Embryonic facial prominence (tissue), 1 donor: Measurements from ENCODE around the gene TIMM13.
"Not testable (repeated sequence)": the region's sequence is repeated elsewhere in the genome, so short reads cannot be mapped to it uniquely, and the experiment has no call there.

Experiments
- DNase-seq: peaks from one replicate; pipeline ENCODE4 v3.0.0-alpha.2; 2016; ENCODE audit errors: extremely low spot score

TIMM13 gene

DNA sequence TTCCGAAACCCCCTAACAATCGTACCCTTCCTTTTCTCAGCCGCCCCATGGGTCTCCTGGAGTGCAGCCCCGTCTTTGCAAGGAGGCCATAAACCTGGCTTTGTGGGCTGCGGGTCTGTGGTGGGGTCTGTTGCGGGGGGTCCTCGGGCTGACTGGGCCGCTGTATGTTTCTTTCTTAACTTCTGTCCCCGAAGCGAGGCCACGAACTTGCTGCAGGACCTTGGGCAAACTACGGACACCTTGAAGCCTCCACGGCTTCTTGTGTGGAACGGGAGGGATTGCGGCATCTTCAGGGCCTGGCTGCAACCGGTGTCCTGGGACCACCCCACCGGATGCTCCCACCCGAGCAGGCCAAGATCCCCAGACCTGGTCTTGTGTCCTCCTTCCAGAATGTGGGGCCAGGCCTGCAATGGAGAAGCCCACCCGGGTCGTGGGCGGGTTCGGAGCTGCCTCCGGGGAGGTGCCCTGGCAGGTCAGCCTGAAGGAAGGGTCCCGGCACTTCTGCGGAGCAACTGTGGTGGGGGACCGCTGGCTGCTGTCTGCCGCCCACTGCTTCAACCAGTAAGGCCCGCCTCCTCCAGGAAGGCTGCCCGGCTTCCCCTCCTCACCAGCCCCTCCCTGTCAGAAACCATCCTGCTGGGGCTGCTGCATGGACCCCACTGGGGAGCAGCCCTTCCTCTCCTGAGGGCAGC, 12.0 kb downstream of the TIMM13 start:
- DNase-seq, result no peak

DNA sequence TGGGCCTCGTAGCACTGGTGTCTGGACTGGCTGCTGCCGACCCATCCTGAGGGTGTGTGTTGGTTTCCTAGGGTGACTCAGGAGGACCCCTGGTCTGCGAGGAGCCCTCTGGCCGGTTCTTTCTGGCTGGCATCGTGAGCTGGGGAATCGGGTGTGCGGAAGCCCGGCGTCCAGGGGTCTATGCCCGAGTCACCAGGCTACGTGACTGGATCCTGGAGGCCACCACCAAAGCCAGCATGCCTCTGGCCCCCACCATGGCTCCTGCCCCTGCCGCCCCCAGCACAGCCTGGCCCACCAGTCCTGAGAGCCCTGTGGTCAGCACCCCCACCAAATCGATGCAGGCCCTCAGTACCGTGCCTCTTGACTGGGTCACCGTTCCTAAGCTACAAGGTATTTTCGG, 13.8 kb downstream of the TIMM13 start:
- no peak for DNase-seq

- DNase-seq, result no peak
These were observed 14.2 kb downstream of the TIMM13 start for GRCh38 chr19:2413159-2413558.

DNA sequence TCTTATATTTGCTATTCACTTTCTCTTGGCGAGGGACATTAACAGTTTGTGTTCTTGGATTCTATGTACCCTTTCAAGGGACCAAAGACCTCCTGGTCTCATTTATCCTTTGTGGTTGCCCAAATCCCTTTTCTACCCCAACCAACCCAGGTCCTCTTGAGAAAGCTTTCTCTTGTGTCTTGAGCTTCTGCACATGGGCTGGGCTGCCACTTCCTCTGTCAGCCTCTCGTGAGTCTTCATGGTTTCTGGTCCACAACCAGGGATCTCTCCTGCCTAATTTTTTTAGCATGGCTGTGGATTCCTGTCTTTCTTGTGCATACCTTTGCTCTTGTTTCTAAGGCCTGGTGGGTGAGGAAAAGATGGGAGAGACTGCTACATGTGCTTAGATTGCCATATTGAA, 14.9 kb downstream of the TIMM13 start:
- DNase-seq, result no peak

- no peak for DNase-seq
These were observed 15.7 kb downstream of the TIMM13 start for GRCh38 chr19:2411709-2412108.

GRCh38 chr19:2410023-2410422, 17.4 kb downstream of the TIMM13 start:
- no peak for DNase-seq

GRCh38 chr19:2409352-2409912, 18.0 kb downstream of the TIMM13 start:
- no peak for DNase-seq

DNA sequence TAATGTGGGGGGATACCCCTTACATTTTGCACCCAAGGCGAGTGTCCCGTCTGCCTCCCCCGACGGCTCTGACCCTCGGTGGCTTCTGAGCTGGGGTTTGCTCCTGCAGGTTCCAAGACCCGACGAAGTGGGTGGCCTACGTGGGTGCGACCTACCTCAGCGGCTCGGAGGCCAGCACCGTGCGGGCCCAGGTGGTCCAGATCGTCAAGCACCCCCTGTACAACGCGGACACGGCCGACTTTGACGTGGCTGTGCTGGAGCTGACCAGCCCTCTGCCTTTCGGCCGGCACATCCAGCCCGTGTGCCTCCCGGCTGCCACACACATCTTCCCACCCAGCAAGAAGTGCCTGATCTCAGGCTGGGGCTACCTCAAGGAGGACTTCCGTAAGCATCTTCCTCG, 19.1 kb downstream of the TIMM13 start:
- DNase-seq, result no peak

DNA sequence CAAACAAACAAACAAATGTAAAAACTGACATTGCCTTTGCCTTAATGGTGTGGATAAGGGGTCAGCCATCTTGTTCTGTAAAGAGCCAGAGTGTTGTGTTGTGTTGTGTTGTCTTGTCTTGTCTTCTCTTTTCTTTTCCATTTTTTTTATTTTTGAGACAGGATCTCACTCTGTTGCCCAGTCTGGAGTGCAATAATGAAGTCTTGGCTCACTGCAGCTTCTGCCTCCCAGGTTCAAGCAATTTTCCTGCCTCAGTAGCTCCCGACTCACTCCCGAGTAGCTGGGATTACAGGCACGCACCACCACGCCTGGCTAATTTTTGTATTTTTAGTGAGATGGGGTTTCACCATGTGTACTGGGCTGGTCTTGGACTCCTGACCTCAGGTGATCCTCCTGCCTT, 27.8 kb downstream of the TIMM13 start:
- no peak for DNase-seq

DNA sequence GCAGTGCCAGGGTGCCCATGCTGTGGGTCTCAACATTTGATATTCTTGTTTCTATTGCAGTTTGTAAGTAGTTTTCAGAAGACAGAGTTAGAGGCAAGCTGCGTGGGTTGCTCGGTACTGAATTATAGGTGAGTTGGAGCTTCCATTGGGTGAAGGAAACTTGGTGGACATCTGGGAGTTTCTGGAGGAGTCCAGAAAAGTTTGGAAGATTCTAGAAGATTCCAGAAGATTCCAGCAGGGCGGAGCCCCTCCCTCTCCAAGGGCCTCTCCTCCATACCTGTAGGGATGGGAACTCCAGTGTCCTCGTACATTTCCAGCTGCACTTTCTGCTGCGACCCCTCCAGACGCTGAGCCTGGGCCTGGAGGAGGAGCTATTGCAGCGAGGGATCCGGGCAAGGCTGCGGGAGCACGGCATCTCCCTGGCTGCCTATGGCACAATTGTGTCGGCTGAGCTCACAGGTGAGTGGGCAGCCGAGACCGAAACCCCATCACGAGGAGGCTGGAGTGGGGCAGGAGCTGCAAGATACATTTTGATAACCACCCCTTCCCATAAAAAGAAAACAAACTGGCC, 28.6 kb downstream of the TIMM13 start:
- no peak for DNase-seq

GRCh38 chr19:2397173-2397572, 30.2 kb downstream of the TIMM13 start:
- not testable (repeated sequence) for DNase-seq

DNA sequence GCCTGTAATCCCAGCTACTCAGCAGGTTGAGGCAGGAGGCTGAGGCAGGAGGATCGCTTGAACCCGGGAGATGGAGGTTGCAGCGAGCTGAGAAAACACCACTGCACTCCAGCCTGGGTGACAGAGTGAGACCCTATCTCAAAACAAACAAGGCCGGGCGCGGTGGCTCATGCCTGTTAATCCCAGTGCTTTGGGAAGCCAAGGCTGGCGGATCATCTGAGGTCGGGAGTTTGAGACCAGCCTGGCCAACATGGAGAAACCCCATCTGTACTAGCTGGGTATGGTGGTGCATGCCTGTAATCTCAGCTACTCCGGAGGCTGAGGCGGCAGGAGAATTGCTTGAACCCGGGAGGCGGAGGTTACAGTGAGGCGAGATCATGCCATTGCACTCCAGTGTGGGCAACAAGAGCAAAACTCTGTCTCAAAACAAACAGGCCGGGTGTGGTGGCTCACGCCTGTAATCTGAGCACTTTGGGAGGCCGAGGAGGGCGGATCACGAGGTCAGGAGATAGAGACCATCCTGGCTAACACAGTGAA, 32.0 kb downstream of the TIMM13 start:
- DNase-seq, result not testable (repeated sequence)

DNA sequence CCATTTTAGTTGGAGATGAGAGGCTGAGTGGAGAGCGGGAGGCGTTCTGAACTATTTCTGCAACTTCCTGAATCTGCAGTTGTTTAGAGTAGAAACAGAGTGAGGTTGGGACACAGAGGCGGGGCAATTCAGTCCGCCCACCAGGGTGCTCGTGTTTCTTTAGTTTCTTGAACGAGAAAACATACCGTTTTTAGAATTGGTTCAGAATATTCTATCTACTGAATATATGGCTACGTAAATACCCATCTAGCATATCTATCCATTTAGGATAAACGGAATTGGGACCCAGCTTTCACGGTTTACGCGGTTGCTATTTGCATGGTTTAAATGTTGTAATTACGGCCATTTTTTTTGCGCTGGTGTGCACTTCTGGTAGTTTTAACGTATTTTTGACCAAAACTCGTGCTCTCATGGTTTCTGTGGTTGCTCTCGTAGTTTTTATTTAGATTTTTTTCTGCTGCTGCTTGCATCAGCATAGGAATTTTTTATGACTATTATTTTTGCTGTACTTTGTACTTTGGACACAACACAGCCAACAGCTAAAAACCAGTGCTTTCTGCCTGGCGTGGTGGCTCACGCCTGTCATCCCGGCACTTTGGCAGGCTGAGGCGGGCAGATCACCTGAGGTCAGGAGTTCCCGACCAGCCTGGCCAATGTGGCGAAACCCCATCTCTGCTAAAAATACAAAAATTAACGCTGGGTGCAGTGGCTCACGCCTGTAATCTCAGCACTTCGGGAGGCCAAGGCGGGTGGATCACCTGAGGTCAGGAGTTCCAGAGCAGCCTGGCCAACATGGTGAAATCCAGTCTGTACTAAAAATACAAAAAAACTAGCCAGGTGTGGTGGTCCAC, 32.7 kb downstream of the TIMM13 start:
- no peak for DNase-seq

DNA sequence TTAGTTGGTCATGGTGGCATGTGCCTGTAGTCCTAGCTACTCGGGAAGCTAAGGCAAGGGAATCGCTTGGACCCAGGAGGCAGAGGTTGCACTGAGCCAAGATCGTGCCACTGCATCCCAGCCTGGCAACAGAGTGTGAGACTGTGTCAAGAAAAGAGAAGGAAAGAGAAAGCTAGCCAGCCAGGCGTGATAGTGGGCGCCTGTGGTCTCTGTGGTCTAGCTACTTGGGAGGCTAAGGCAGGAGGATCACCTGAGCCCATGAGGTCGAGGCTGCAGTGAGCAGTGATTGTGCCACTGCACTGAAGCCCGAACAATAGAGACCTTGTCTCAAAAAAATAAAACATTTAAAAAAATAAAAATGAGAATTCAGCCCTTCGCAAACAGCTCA, 33.3 kb downstream of the TIMM13 start:
- DNase-seq, result no peak

- DNase-seq, result not testable (repeated sequence)
These were observed 34.5 kb downstream of the TIMM13 start for GRCh38 chr19:2392899-2393298.

GRCh38 chr19:2392366-2392765, 35.0 kb downstream of the TIMM13 start:
- DNase-seq, result no peak

DNA sequence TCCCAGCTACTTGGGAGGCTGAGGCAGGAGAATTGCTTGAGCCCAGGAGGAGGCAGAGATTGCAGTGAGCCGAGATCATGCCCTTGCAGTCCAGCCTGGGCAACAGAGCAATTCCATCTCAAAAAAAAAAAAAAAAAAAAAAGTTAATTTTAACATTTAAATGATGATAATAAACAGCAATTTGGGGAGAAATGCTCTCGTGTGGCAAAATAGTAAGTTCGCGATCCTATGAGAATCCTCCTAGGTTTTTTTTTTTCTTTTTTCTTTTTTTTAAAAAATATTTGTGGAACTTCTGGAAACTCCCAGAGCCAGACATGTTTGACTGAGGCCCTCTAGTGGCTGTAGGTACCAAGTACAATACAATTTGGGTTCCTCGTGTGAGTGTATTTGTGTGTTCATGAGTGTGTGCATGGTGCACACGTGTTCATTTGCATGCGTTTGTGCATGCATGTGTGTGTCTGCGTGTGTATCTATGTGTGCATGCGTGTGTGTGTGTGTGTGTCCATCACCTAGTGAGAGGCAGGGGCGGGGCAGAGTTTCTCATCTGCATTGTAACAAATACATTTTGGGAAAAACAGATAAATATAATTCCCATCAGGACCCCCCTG, 36.2 kb downstream of the TIMM13 start:
- peak; percentile 58 for DNase-seq

DNA sequence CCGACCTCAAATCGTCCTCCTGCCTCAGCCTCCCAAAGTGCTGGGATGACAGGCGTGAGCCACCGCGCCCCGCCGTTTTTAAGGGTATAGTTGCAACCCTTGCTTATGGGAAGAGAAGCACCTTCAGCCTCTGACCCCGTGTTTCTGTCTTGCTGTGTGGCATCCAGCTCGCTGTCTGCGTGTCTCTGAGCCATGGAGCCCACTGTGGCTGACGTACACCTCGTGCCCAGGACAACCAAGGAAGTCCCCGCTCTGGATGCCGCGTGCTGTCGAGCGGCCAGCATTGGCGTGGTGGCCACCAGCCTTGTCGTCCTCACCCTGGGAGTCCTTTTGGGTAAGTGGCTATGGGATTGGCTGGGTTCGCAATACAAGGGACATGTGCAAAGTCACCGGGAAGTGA, 37.8 kb downstream of the TIMM13 start:
- DNase-seq, result no peak

DNA sequence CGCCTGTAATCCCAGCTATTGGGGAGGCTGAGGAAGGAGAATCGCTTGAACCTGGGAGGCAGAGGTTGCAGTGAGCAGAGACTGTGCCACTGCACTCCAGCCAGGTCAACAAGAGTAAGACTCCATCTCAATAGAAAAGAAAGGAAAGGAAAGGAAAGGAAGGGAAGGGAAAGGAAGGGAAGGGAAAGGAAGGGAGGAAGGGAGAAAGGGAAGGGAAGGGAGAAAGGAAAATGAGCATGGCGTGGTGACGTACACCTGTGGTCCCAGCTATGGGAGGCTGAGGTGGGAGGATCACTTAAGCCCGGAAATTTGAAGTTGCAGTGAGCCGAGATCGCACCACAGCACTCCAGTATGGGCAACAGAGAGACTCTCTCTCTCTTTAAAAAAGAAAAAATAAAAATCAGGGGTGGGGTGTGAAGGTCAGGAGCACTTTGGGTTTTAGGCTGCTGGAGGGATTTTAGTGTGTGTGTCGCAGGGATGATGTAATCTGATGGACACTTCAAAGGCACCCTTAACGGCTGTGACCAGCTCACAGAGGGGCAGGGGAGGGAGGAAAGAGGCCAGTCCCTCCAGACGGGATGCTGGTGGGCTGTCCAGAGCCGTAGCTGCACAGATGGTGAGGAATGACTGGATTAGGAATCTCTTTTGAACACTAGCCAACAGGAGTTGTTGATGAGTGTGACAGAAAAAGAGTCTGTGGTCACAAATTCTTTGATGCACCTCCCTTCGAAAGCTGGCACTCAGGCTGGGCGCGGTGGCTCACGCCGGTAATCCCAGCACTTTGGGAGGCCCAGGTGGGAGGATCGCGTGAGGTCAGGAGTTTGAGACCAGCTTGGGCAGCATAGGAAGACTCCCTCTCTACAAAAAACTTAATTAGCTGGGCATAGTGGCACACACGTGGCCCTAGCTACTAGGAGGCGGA, 39.8 kb downstream of the TIMM13 start:
- DNase-seq, result no peak

- DNase-seq, result no peak
These were observed 42.2 kb downstream of the TIMM13 start for GRCh38 chr19:2385053-2385721.
